HCT116 (cell line): ENCODE data around the gene KRTCAP2. TPM values are rescaled to one million over a fixed set of nuclear protein-coding genes. Genes with fewer than 3 reads are reported as not detected.

Source experiments
- ATAC-seq: fragments of 200-7000 bp; cut with Tn5 transposase; 2 replicates; pipeline ENCODE4 v1.9.1; 2020; ENCODE audit warnings: mild to moderate bottlenecking, moderate library complexity
- BruUV-seq: library from RNA; stranded (reverse); fragments of 400-500 nt; replicated peaks from 2 replicates; lab custom pipeline; 2021; lab: Mats Ljungman, UMichigan
- CTCF ChIA-PET: fragments of 300-600 bp; sonication (Branson Sonifier 250); formaldehyde crosslinking; loops from one replicate; lab custom pipeline; 2021; ENCODE audit warnings: antibody characterized with exemption; lab: Charles Lee
- POLR2A ChIA-PET: fragments of 300-600, 350-600 bp; sonication (Branson Sonifier 250); formaldehyde crosslinking; loops from one replicate; lab custom pipeline; 2021; ENCODE audit warnings: antibody characterized with exemption; lab: Charles Lee
- RAD21 ChIA-PET, 2 experiments: fragments of 300-600 bp; sonication (Branson Sonifier 250); formaldehyde crosslinking; loops; one replicate each; lab custom pipeline; 2023; ENCODE audit warnings: low total read pairs in 2 of 2; ENCODE audit not compliant: uncharacterized antibody in 2 of 2, unreplicated experiment in 2 of 2, low non-redundant PET in 1 of 2; lab: Charles Lee
- DNase-seq: peaks from one replicate; pipeline ENCODE4 v3.0.0-alpha.2; 2010; ENCODE audit warnings: low read depth, low spot score
- H2AFZ ChIP-seq: fragments of 200-600 bp; shearing (Covaris generic), sonication (generic); 2 replicates; pipeline ENCODE4 v1.6.1; 2017; ENCODE audit warnings: low read depth, mixed run types, mixed read lengths, antibody characterized with exemption, low read length; ENCODE audit not compliant: poor library complexity, severe bottlenecking
- H3K27ac ChIP-seq: 2 replicates; pipeline ENCODE4 v1.5.1; 2012; ENCODE audit warnings: low read depth, low read length
- H3K27me3 ChIP-seq: fragments of 200-600 bp; sonication (generic); 2 replicates; pipeline ENCODE4 v1.6.1; 2016; ENCODE audit warnings: mixed run types, low read length, mixed read lengths; ENCODE audit not compliant: insufficient read depth
- H3K36me3 ChIP-seq, 2 experiments: fragments of 200-500 bp in 1 of 2; fragments of 200-600 bp in 1 of 2; sonication (Bioruptor generic) in 1 of 2; sonication (generic) in 1 of 2; 2 replicates each; pipeline versions ENCODE4 v1.5.1 to v1.6.1; 2014 to 2016; ENCODE audit warnings: low read length in 2 of 2, inconsistent platforms in 1 of 2, mixed read lengths in 1 of 2, mixed run types in 1 of 2; ENCODE audit not compliant: insufficient read depth in 2 of 2, control insufficient read depth in 1 of 2
- H3K4me1 ChIP-seq, 2 experiments: fragments of 200-600 bp in 1 of 2; sonication (generic) in 1 of 2; 2 replicates each; pipeline versions ENCODE4 v1.5.1 to v1.6.1; 2012 to 2017; ENCODE audit warnings: low read length in 2 of 2, inconsistent platforms in 1 of 2, mild to moderate bottlenecking in 1 of 2, mixed read lengths in 1 of 2, mixed run types in 1 of 2, moderate library complexity in 1 of 2; ENCODE audit not compliant: insufficient read depth in 2 of 2, control insufficient read depth in 1 of 2
- H3K4me2 ChIP-seq: fragments of 200-600 bp; sonication (generic); 2 replicates; pipeline ENCODE4 v1.6.1; 2017; ENCODE audit warnings: mixed run types, low read length, mixed read lengths
- H3K4me3 ChIP-seq, 2 experiments: fragments of 200-600 bp in 1 of 2; sonication (generic) in 1 of 2; replicated peaks in 1 of 2; 2 replicates each; pipeline ENCODE4 v1.5.1; 2011 to 2016; ENCODE audit warnings: low read length in 2 of 2, control low read depth in 1 of 2, low read depth in 1 of 2, mild to moderate bottlenecking in 1 of 2, mixed read lengths in 1 of 2, mixed run types in 1 of 2
- H3K79me2 ChIP-seq: fragments of 200-600 bp; sonication (generic); 2 replicates; pipeline ENCODE4 v1.6.1; 2017; ENCODE audit warnings: mild to moderate bottlenecking, mixed run types, low read length, moderate library complexity, mixed read lengths; ENCODE audit not compliant: insufficient read depth
- H3K9ac ChIP-seq: fragments of 200-600 bp; sonication (generic); 2 replicates; pipeline ENCODE4 v1.6.1; 2016; ENCODE audit warnings: low read length, mixed read lengths
- H3K9me2 ChIP-seq: fragments of 200-600 bp; sonication (generic), shearing (Covaris generic); 2 replicates; pipeline ENCODE4 v1.6.1; 2017; ENCODE audit warnings: mixed run types, mild to moderate bottlenecking, moderate library complexity; ENCODE audit not compliant: insufficient read depth
- H3K9me3 ChIP-seq, 2 experiments: fragments of 200-500 bp in 1 of 2; fragments of 200-600 bp in 1 of 2; sonication (Bioruptor generic) in 1 of 2; sonication (generic) in 1 of 2; 2 replicates each; pipeline ENCODE4 v1.6.1; 2014 to 2017; ENCODE audit warnings: low read length in 2 of 2, mixed read lengths in 2 of 2, inconsistent platforms in 1 of 2, low read depth in 1 of 2, mild to moderate bottlenecking in 1 of 2, mixed run types in 1 of 2, moderate library complexity in 1 of 2; ENCODE audit not compliant: control insufficient read depth in 1 of 2, insufficient read depth in 1 of 2
- H4K20me1 ChIP-seq: fragments of 200-600 bp; sonication (generic), shearing (Covaris generic); 2 replicates; pipeline ENCODE4 v1.6.1; 2017; ENCODE audit warnings: mixed run types, mild to moderate bottlenecking, moderate library complexity; ENCODE audit not compliant: insufficient read depth
- ATF3 ChIP-seq: IDR thresholded peaks from 2 replicates; pipeline ENCODE4 v1.6.1; 2012
- CBX3 ChIP-seq: IDR thresholded peaks from 2 replicates; pipeline ENCODE4 v1.6.1; 2012; ENCODE audit warnings: low read depth
- CEBPB ChIP-seq: IDR thresholded peaks from 2 replicates; pipeline ENCODE4 v1.6.1; 2012; ENCODE audit warnings: low read depth
- EGR1 ChIP-seq: IDR thresholded peaks from 2 replicates; pipeline ENCODE4 v1.6.1; 2012; ENCODE audit warnings: low read depth
- EZH2 ChIP-seq: fragments of 200-600 bp; sonication (generic); IDR thresholded peaks from 2 replicates; pipeline ENCODE4 v1.6.1; 2017; ENCODE audit warnings: antibody characterized with exemption, mixed run types
- EZH2phosphoT487 ChIP-seq: fragments of 200-600 bp; IDR thresholded peaks from 2 replicates; pipeline ENCODE4 v1.6.1; 2018; ENCODE audit warnings: antibody characterized with exemption, borderline replicate concordance
- POLR2AphosphoS5 ChIP-seq: IDR thresholded peaks from 2 replicates; pipeline ENCODE4 v1.6.1; 2011; ENCODE audit warnings: mild to moderate bottlenecking, low read depth, low read length, moderate library complexity
- REST ChIP-seq: IDR thresholded peaks from 2 replicates; pipeline ENCODE4 v1.6.1; 2012; ENCODE audit warnings: low read depth
- SRF ChIP-seq: IDR thresholded peaks from 2 replicates; pipeline ENCODE4 v1.6.1; 2012; ENCODE audit warnings: low read depth
- YY1 ChIP-seq: IDR thresholded peaks from 2 replicates; pipeline ENCODE4 v1.6.1; 2011; ENCODE audit warnings: low read length, low read depth, moderate library complexity, mild to moderate bottlenecking; ENCODE audit not compliant: insufficient replicate concordance; ENCODE audit errors: extremely low read depth
- intact Hi-C: fragments of 100-400 bp; cut with micrococcal nuclease; formaldehyde crosslinking; loops from 2 replicates; pipeline ENCODE4 v1.10.0; 2022
- total RNA-seq: library from RNA; stranded (reverse); gene quantifications from one replicate; pipeline ENCODE4 v1.2.1, GENCODE V29; 2021; ENCODE audit not compliant: unreplicated experiment
- TF ChIP-seq, protein P1 (sequence below), 3 experiments: fragments of 200-600 bp in 1 of 3; sonication (generic) in 1 of 3; IDR thresholded peaks in 2 of 3; conservative IDR thresholded peaks in 1 of 3; 2 replicates each; pipeline ENCODE4 v1.5.1; 2012 to 2017; ENCODE audit warnings: low read depth in 2 of 3, low read length in 2 of 3, antibody characterized with exemption in 1 of 3, borderline replicate concordance in 1 of 3, control low read depth in 1 of 3, mild to moderate bottlenecking in 1 of 3, mixed read lengths in 1 of 3, mixed run types in 1 of 3, moderate library complexity in 1 of 3; ENCODE audit not compliant: insufficient read depth in 1 of 3

KRTCAP2 gene
- total RNA-seq, 1 experiment from 2014 or later = 143 TPM

GRCh38 chr1:155135415-155136028, 37.6 kb downstream of the KRTCAP2 start, which contains the start of gene SLC50A1 (continued):
- TF ChIP-seq POLR2AphosphoS5 (peak; percentile 95), EZH2phosphoT487 (no peak), EGR1 (no peak), CEBPB (no peak), REST (no peak)

DNA sequence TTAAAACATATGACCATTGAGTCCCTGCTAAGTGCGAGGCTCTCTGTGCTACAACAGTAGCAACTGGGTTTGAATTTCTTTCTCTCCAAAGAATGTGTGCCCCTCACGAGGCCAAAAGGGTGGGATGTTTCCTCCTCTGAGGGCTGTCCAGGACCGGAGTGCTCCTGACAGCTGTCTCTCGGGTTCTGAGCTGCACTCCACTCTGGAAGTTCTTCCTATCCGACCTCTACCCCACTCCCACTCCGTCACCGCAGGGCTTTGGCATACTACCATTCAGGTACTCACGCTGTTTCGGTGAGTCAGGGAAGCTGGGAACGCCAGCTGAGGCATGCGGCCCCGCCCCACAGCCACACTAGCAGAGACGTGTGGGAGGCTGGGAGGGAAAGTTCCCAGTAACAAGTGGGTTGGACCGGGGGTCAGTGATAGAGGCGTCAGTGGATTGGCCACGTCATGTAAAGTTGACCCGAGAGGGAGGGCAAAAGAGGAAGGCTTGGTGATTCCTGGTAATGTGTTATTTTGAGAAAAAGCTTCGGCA, 38.2 kb downstream of the KRTCAP2 start:
- POLR2A ChIA-PET = interaction anchor here (0.8 to 1.1 kb wide), 4 partner anchors 10 to 59 kb away, joined by 3 to 4 read pairs (median 4); partner anchors contain the start of gene KRTCAP2

More for the DNA sequence above, 38.2 kb downstream of the KRTCAP2 start:
- Histone ChIP-seq H3K4me1 (peaks cover 41 to 70% of the 10 kb centered on the region in 2 experiments), H2AFZ (no peak overlapping the region), H3K36me3 (peaks cover 15 to 33% of the 10 kb centered on the region in 2 experiments; a peak in 3 of 4 replicates), H3K9me2 (no peaks in the 10 kb centered on the region), H3K79me2 (peaks cover 57% of the 10 kb centered on the region), H3K27ac (peak overlapping the region; percentile 95), H3K9ac (peak overlapping the region; percentile 97), H3K4me2 (peak overlapping the region; percentile 89), H3K4me3 (peak overlapping the region; percentile 77 to 88), H4K20me1 (no peaks in the 10 kb centered on the region), H3K9me3 (no peaks in the 10 kb centered on the region), H3K27me3 (no peaks in the 10 kb centered on the region)
- ATAC-seq = peak; percentile 71
- TSS peak; percentile 53 for BruUV-seq
- intact Hi-C loops = loop anchor here (2.0 to 5.0 kb wide), 3 partner anchors 32 to 163 kb away; partner anchors contain the start of genes CKS1B and SHC1
- RAD21 ChIA-PET = interaction anchor here in 1 of 2 experiments (1.3 kb wide), 1 partner anchor 32 kb away, joined by 5 read pairs; no protein-coding TSS in a partner anchor
- TF ChIP-seq CBX3 (no peak), EZH2 (no peak), ATF3 (no peak), SRF (no peak), YY1 (peak; percentile 45), EGR1 (no peak)
- TF ChIP-seq, protein P1, sequence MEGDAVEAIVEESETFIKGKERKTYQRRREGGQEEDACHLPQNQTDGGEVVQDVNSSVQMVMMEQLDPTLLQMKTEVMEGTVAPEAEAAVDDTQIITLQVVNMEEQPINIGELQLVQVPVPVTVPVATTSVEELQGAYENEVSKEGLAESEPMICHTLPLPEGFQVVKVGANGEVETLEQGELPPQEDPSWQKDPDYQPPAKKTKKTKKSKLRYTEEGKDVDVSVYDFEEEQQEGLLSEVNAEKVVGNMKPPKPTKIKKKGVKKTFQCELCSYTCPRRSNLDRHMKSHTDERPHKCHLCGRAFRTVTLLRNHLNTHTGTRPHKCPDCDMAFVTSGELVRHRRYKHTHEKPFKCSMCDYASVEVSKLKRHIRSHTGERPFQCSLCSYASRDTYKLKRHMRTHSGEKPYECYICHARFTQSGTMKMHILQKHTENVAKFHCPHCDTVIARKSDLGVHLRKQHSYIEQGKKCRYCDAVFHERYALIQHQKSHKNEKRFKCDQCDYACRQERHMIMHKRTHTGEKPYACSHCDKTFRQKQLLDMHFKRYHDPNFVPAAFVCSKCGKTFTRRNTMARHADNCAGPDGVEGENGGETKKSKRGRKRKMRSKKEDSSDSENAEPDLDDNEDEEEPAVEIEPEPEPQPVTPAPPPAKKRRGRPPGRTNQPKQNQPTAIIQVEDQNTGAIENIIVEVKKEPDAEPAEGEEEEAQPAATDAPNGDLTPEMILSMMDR (IDR thresholded peaks at IDR 0.05 in 2 of 3, conservative IDR thresholded peaks at IDR 0.05 in 1 of 3; ENCODE audit: borderline replicate concordance in 1 of 3, insufficient read depth in 1 of 3, low read depth in 2 of 3, low read length in 2 of 3) = no peak
- DNase-seq = peak; percentile 92
- CTCF ChIA-PET = interaction anchor here (1.6 to 2.2 kb wide), 3 partner anchors 33 to 50 kb away, joined by 5 to 10 read pairs (median 6); partner anchors contain the start of gene KRTCAP2
